ENCODE data around the gene ZC3HAV1. TPM values are rescaled to one million over a fixed set of nuclear protein-coding genes. Genes with fewer than 3 reads are reported as not detected.
"Not testable (repeated sequence)": the region's sequence is repeated elsewhere in the genome, so short reads cannot be mapped to it uniquely, and the experiment has no call there.

Gene ZC3HAV1
- total RNA-seq, 3 donors from 2014 or later: 78.5 to 93.0 (median 82.4) TPM

DNA sequence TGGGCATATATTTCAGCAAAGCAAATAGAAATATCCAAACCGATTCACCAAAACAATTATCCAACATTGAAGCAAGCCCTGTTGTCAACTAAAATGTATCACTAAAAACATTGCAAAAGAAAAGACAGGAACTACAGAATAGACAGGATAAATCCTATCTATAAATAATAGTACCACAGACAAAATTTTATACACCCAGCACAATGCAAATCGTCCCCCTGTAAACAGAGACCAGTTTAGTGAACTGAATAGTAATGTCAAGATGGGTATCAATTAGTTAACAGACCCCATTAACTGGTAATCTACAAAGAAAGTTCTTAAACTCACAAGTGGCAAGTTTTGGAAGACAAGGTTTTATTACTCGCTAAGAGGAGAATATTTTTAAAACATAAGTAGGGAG, 4.0 kb downstream of the ZC3HAV1 start:
- H3K27me3 Mint-ChIP-seq (ENCODE audit: low read depth): no peaks in the 10 kb centered on the region
- no peak for DNase-seq
- peaks cover 27% of the 10 kb centered on the region for H3K36me3 Mint-ChIP-seq (ENCODE audit: insufficient read depth)
- no peak for ATAC-seq
- H3K9me3 Mint-ChIP-seq: no peaks in the 10 kb centered on the region
- peak overlapping the region; percentile 92 for H3K4me3 Mint-ChIP-seq
- H3K4me1 Mint-ChIP-seq (ENCODE audit: low read depth): peaks cover 41% of the 10 kb centered on the region

DNA sequence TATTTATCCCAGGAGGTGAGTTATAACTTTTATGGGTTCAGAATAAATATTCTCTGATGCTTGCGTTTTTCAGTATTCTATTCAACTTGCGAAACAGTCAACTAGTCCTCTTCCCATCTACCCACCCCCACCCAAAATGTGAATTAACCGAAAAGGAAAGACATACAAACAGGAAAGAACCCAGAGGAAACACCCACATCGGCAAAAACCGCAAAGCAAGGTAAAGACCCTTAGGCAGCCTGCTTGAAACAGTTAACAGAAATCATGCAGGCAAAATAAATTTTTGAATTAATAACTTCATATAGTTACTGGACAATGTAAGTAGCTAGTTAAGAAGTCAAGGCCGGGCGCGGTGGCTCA, 5.4 kb downstream of the ZC3HAV1 start:
- Mint-ChIP-seq H3K36me3 (ENCODE audit: insufficient read depth) (peaks cover 32% of the 10 kb centered on the region), H3K4me3 (peak overlapping the region; percentile 92), H3K27me3 (ENCODE audit: low read depth) (no peaks in the 10 kb centered on the region), H3K4me1 (ENCODE audit: low read depth) (peaks cover 45% of the 10 kb centered on the region), H3K9me3 (no peaks in the 10 kb centered on the region)
- DNase-seq (no peak), ATAC-seq (peak; percentile 11 to 20)

DNA sequence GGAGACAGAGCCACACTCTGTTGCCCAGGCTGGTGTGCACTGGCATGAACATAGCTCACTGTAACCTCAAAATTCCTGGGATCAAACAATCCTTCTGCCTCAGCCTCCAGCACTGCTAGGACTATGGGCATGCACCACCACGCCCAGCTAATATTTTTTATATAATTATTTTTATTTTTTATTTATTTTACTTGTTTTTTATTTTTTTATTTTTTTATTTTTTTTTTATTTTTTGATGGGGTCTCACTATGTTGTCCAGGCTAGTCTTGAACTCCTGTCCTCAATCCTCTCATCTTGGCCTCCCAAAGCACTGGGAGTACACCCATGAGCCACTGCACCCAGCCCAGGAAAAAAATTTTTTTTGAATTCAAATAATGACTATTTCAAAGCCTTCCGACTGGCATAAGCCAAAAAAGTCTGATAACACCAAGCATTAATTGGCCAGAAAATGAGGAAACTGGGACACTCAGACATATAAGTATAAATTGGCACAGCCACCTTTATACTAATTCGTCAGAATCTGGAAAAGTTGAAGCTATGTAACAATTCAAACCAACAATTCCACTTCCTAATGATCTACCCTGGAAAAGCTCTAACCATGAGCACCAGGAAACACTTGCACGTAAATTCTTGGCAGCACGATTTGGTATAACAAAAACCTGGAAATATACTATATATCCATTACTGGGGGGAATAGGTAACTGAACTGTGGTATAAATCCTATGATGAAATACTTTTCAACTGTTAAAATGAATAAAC, 6.3 kb downstream of the ZC3HAV1 start:
- Mint-ChIP-seq H3K9me3 (no peaks in the 10 kb centered on the region), H3K36me3 (ENCODE audit: insufficient read depth) (peaks cover 34% of the 10 kb centered on the region), H3K27me3 (ENCODE audit: low read depth) (no peaks in the 10 kb centered on the region), H3K4me3 (peak overlapping the region; percentile 92), H3K4me1 (ENCODE audit: low read depth) (peaks cover 50% of the 10 kb centered on the region)
- DNase-seq (no peak), ATAC-seq (no peak)

DNA sequence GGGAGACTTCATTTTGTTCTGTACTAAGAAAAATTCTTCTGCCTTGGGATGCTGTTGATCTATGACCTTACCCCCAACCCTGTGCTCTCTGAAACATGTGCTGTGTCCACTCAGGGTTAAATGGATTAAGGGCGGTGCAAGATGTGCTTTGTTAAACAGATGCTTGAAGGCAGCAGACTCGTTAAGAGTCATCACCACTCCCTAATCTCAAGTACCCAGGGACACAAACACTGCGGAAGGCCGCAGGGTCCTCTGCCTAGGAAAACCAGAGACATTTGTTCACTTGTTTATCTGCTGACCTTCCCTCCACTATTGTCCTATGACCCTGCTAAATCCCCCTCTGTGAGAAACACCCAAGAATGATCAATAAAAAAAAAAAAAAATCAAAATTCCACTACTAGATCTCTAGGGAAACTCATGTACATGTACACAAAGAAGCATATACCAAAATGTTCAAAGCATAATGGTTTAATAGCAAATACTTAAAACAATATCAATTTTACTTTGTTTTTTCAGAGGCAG, 7.8 kb downstream of the ZC3HAV1 start:
- ATAC-seq; H3K27me3 Mint-ChIP-seq (ENCODE audit: low read depth); DNase-seq; H3K9me3 Mint-ChIP-seq: not testable (repeated sequence)
- Mint-ChIP-seq H3K4me1 (ENCODE audit: low read depth) (peaks cover 60% of the 10 kb centered on the region), H3K4me3 (peak overlapping the region; percentile 87), H3K36me3 (ENCODE audit: insufficient read depth) (peaks cover 23% of the 10 kb centered on the region)

DNA sequence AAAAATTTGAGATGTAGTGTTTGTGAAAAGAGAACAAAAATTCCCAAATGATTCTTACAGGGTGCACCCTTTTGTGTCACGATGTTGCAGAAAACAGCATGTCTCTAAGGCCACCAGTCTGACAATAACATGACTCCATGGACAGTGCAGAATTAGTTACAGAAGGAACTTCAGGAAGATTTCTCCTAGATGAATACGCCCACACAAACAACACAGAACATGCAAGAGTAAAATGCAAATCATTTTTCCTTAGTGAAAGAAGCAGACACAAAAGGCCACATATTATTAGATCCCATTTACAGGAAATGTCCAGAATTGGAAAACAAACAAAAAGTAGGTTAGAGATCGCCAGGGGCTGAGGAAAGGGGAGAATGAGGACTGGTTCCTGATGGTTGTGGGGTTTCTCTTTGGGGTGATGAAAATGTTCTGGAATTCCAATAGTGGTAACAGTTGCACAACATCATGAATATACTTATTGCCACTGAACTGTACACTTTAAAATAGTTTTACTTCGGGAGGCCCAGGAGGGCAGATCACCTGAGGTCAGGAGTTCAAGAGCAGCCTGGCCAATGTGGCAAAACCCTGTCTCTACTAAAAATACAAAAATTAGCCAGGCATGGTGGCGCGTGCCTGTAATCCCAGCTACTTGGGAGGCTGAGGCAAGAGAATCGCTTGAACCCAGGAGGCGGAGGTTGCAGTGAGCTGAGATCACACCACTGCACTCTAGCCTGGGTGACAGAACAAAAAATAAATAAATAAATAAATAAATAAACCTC, 10.2 kb downstream of the ZC3HAV1 start:
- Mint-ChIP-seq H3K9me3 (no peaks in the 10 kb centered on the region), H3K36me3 (ENCODE audit: insufficient read depth) (peaks cover 28% of the 10 kb centered on the region), H3K27me3 (ENCODE audit: low read depth) (no peaks in the 10 kb centered on the region), H3K4me3 (peak overlapping the region; percentile 71), H3K4me1 (ENCODE audit: low read depth) (peaks cover 77% of the 10 kb centered on the region)
- no peak for ATAC-seq
- DNase-seq: no peak

DNA sequence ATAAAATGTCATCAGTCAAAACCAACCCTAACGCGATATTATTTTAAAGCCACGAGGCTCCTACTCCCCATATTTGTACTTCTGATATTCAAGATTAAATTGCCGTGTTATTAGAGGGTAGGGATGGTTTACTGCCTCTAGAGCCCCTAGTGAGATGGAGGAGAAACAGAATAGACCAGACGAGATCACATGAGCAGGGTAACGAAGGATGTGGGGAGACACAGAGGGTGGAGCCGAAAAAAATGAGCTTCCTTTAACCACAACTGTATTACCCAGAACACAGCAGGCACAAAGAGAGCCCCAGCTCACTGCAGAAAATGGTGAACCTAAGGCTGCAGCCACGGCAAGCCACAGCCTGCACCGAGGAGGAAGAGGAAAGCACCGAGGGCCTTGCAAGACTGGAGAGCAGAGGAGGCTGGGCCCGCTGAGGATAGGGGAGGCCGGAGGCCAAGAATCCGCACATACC, 14.3 kb downstream of the ZC3HAV1 start:
- DNase-seq (peak; percentile 59), ATAC-seq (peak; percentile 89 to 91)
- Mint-ChIP-seq H3K27me3 (ENCODE audit: low read depth) (no peaks in the 10 kb centered on the region), H3K9me3 (no peaks in the 10 kb centered on the region), H3K4me3 (peak overlapping the region; percentile 79), H3K36me3 (ENCODE audit: insufficient read depth) (peaks cover 29% of the 10 kb centered on the region), H3K4me1 (ENCODE audit: low read depth) (peaks cover 89% of the 10 kb centered on the region)

DNA sequence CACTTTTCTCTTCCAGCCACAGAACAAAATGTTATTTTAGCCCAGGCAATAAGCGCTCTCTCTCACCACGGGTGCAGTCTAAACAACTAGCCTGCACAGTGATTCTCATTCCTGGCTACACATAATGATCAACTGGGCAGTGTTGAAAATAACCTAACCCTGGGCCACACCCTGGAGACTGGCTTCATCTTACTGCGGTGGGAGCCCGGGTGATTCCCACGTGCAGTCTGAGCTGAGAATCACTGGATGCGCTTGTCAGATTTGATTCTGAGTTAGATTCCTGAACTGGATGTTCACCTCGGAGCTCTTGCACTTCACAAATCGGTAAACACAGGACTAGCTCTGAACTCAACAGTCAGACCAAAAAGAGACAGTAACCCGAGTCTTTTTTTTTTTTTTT, 14.9 kb downstream of the ZC3HAV1 start:
- Mint-ChIP-seq H3K4me1 (ENCODE audit: low read depth) (peaks cover 87% of the 10 kb centered on the region), H3K27me3 (ENCODE audit: low read depth) (no peaks in the 10 kb centered on the region), H3K4me3 (peak overlapping the region; percentile 79), H3K9me3 (no peaks in the 10 kb centered on the region), H3K36me3 (ENCODE audit: insufficient read depth) (peaks cover 30% of the 10 kb centered on the region)
- ATAC-seq (peak; percentile 6 to 10), DNase-seq (no peak)

DNA sequence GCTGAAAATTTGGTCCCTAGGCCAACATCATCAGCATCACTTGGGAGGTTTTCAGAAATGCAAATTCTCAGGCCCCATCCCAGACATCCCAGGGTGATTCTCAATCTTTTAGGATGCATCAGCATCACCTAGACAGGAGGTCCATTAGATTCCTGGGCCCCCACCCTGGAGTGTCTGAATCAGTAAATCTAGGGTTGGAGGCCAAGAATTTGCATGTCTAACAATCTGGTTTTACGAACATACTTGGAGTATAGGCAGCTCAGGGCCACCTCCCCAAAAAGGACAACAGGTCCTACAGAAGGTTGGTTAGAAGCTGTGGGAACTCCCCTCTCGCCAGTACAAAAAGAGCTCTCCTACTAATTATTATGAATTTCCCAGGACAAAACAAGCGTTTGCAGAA, 15.5 kb downstream of the ZC3HAV1 start:
- ATAC-seq (no peak), DNase-seq (no peak)
- H3K4me1 Mint-ChIP-seq (ENCODE audit: low read depth): peaks cover 87% of the 10 kb centered on the region
- H3K4me3 Mint-ChIP-seq: peak overlapping the region; percentile 79
- H3K36me3 Mint-ChIP-seq (ENCODE audit: insufficient read depth): peaks cover 31% of the 10 kb centered on the region
- H3K9me3 Mint-ChIP-seq: no peaks in the 10 kb centered on the region
- H3K27me3 Mint-ChIP-seq (ENCODE audit: low read depth): no peaks in the 10 kb centered on the region

DNA sequence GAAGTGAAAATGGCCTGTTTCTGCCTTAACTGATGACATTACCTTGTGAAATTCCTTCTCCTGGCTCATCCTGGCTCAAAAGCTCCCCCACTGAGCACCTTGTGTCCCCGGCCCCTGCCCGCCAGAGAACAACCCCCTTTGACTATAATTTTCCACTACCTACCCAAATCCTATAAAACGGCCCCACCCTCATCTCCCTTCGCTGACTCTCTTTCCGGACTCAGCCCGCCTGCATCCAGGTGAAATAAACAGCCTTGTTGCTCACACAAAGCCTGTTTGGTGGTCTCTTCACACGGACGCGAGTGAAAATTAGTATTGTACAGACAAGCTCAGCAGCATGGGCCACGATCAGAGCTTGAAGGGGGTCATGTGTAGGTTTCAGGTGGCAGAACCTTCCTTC, 16.0 kb downstream of the ZC3HAV1 start:
- peaks cover 86% of the 10 kb centered on the region for H3K4me1 Mint-ChIP-seq (ENCODE audit: low read depth)
- not testable (repeated sequence) for H3K9me3 Mint-ChIP-seq; H3K27me3 Mint-ChIP-seq (ENCODE audit: low read depth); ATAC-seq
- H3K36me3 Mint-ChIP-seq (ENCODE audit: insufficient read depth): peaks cover 31% of the 10 kb centered on the region
- DNase-seq: peak; percentile 22
- H3K4me3 Mint-ChIP-seq: peak overlapping the region; percentile 79

DNA sequence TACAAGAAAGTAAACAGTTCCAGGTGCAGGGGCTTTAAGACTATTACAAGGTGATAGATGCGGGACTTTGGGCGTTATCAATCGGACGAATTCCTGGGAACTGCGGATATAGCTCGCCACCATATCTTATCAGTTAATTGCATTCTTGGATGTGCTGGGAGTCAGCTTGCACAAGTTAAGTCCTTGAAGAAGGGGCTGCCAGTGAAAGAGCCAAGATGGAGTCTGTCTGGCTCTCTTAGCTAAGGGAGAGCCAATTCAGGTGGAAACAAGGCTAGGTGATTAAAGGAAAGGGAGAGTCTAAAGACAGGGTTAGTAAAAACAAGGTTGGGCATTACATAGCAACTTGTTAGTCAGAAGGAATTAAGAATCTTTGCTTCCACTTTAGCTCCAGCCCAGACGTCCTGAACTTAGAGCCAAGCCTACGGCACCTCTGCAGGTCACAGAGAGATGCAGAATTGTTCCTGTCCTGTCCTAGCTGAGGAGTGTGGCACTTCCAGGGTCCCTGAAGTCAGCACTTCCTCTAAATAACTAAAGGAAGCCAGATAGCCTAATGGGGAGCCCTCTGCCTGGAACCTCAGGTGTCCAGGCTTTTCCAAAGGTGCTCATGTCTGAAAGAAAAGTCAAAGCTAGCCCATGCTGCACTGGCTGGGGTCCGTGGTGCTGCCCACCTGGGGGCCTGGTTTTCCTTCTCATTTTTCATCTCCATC, 17.3 kb downstream of the ZC3HAV1 start:
- peaks cover 38% of the 10 kb centered on the region for H3K36me3 Mint-ChIP-seq (ENCODE audit: insufficient read depth)
- H3K27me3 Mint-ChIP-seq (ENCODE audit: low read depth): no peaks in the 10 kb centered on the region
- no peak for DNase-seq
- ATAC-seq: no peak
- H3K4me1 Mint-ChIP-seq (ENCODE audit: low read depth): peaks cover 88% of the 10 kb centered on the region
- peaks cover under 1% of the 10 kb centered on the region for H3K9me3 Mint-ChIP-seq
- H3K4me3 Mint-ChIP-seq: peak overlapping the region; percentile 79

DNA sequence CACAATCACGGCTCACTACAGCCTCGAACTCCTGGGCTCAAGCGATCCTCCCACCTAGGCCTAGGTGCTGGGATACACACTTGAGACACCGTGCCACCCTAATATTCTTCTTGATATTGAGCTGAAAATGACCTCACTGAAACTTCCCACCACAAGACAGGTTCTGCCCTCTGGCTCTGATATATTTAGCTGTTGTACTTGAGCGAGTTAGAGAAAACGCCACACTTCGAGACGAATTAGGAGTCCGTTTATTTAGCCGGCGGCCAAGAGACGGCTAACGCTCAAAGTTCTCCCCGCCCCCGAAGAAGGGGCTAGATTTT, 17.9 kb downstream of the ZC3HAV1 start:
- H3K4me1 Mint-ChIP-seq (ENCODE audit: low read depth): peaks cover 90% of the 10 kb centered on the region

DNA sequence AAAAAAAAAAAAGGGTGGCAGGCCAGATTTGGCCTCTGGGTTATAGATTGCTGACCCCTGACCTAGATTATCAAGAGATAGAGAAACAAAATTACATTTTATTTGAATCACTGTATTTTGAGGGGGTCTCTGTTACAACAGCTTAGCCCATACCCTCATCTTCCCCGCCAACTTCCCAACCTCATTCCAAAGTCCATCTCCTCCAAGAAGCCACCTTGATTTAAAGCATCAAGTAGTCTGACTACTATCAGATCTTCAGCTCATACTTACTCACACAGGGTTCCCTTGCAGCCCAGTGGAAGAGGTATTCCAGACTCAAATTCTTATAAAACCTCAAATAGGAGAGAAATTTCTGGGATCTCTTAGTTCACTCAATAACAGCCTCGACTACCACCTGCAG, 20.4 kb downstream of the ZC3HAV1 start:
- Mint-ChIP-seq H3K4me3 (no peak overlapping the region), H3K36me3 (ENCODE audit: insufficient read depth) (peaks cover 54% of the 10 kb centered on the region), H3K9me3 (peaks cover 8% of the 10 kb centered on the region), H3K4me1 (ENCODE audit: low read depth) (peaks cover 89% of the 10 kb centered on the region), H3K27me3 (ENCODE audit: low read depth) (no peaks in the 10 kb centered on the region)
- DNase-seq (no peak), ATAC-seq (no peak)

More for the DNA sequence above, 17.9 kb downstream of the ZC3HAV1 start:
- Mint-ChIP-seq H3K36me3 (ENCODE audit: insufficient read depth) (peaks cover 43% of the 10 kb centered on the region), H3K9me3 (peaks cover 6% of the 10 kb centered on the region), H3K27me3 (ENCODE audit: low read depth) (no peaks in the 10 kb centered on the region), H3K4me3 (peak overlapping the region; percentile 79)
- DNase-seq: no peak
- no peak for ATAC-seq

DNA sequence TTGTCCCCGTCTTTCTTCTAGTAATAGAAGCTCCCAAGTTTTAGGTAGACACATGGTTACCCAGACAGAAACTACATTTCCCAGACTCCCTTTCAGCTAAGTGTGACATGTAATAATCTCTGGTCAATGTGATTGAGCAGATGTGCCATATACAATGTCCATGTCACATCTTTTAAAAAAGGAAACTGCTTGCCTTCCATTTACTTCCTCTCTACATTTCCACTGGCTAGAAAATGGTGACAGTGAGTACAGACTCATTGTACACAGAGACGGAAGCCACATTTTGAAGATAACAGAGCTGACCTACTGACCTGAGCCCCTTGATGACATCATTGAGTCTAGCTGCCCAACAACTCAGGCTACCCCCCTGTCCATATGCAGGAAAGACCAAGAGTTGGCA, 21.3 kb downstream of the ZC3HAV1 start:
- H3K27me3 Mint-ChIP-seq (ENCODE audit: low read depth): no peaks in the 10 kb centered on the region
- no peak overlapping the region for H3K4me3 Mint-ChIP-seq
- ATAC-seq (no peak), DNase-seq (no peak)
- peaks cover 87% of the 10 kb centered on the region for H3K4me1 Mint-ChIP-seq (ENCODE audit: low read depth)
- peaks cover 8% of the 10 kb centered on the region for H3K9me3 Mint-ChIP-seq
- peaks cover 61% of the 10 kb centered on the region for H3K36me3 Mint-ChIP-seq (ENCODE audit: insufficient read depth)

DNA sequence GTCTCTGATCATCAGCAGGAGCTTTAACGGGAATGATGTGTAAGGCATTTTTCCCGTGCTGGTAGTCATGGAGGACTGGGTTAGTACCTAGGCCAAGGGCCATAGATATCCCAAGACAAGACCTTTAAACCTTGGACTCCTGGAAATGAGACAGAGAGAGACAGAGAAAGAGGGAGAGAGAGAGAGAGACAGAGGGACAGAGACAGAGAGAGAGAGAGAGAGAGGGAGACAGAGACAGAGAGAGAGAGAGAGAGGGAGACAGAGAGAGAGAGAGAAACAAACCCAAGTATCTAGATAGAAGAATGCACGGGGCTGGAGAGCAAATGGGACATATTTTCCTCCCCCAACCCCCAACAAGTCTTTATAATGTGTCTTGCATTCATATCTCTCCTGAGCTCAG, 22.3 kb downstream of the ZC3HAV1 start:
- ATAC-seq (no peak), DNase-seq (no peak)
- peaks cover 65% of the 10 kb centered on the region for H3K36me3 Mint-ChIP-seq (ENCODE audit: insufficient read depth)
- peaks cover 85% of the 10 kb centered on the region for H3K4me1 Mint-ChIP-seq (ENCODE audit: low read depth)
- H3K4me3 Mint-ChIP-seq: peak overlapping the region; percentile 21
- peaks cover 8% of the 10 kb centered on the region for H3K9me3 Mint-ChIP-seq
- no peaks in the 10 kb centered on the region for H3K27me3 Mint-ChIP-seq (ENCODE audit: low read depth)

Measured in activated T-cell treated with anti-CD3 and anti-CD28 coated beads, Interleukin-2, amount 50 U/mL, for 4 hours (primary cell).